Adrenal gland (tissue), 12 donors: Measurements from ENCODE around the gene EDA2R. TPM values are rescaled to one million over a fixed set of nuclear protein-coding genes. Genes with fewer than 3 reads are reported as not detected.

Source experiments
- DNase-seq, 7 donors: peaks; one replicate each; pipeline ENCODE4 v3.0.0-alpha.2; 2019 to 2020
- H3K27ac ChIP-seq, 5 donors: fragments of 200-600 bp; sonication (generic) in 4 of 5; 1 replicate in 3 of 5; 2 replicates in 2 of 5; pipeline versions ENCODE4 v1.5.1 to v1.8.0; 2016 to 2020; ENCODE audit warnings: mild to moderate bottlenecking in 1 of 5
- H3K27me3 ChIP-seq: fragments of 200-600 bp; 2 replicates; pipeline ENCODE4 v1.8.0; 2021
- H3K36me3 ChIP-seq, 2 donors: fragments of 200-600 bp; replicated peaks in 1 of 2; 1 replicate in 1 of 2; 2 replicates in 1 of 2; pipeline versions ENCODE4 v1.5.1 to v1.8.0; 2018 to 2022
- H3K4me1 ChIP-seq, 2 donors: fragments of 200-600 bp; replicated peaks in 1 of 2; 1 replicate in 1 of 2; 2 replicates in 1 of 2; pipeline versions ENCODE4 v1.5.1 to v1.8.0; 2018 to 2021
- H3K4me3 ChIP-seq, 4 donors: fragments of 200-600 bp; sonication (generic) in 3 of 4; one replicate each; pipeline ENCODE4 v1.5.1; 2016 to 2018
- H3K9me3 ChIP-seq, 3 donors: fragments of 200-600 bp; sonication (generic) in 1 of 3; replicated peaks in 1 of 3; 1 replicate in 2 of 3; 2 replicates in 1 of 3; pipeline versions ENCODE4 v1.5.1 to v1.8.0; 2016 to 2021
- CTCF ChIP-seq, 6 experiments: fragments of 450-650 bp in 4 of 6; fragments of 200-600 bp in 2 of 6; sonication (generic) in 1 of 6; IDR thresholded peaks; 1 replicate in 5 of 6; 2 replicates in 1 of 6; pipeline versions ENCODE4 v1.5.1 to v1.8.0; 2016 to 2021; ENCODE audit warnings: antibody characterized with exemption in 6 of 6, mild to moderate bottlenecking in 2 of 6, moderate library complexity in 1 of 6
- POLR2A ChIP-seq, 2 donors: fragments of 450-650 bp; IDR thresholded peaks; one replicate each; pipeline ENCODE4 v1.6.1; 2017; ENCODE audit warnings: antibody characterized with exemption in 2 of 2, mild to moderate bottlenecking in 2 of 2, moderate library complexity in 1 of 2
- WGBS, 4 donors: extraction: QIAGEN DNeasy Blood & Tissue Kit in 2 of 4; methylation state at CpG; one replicate each; pipeline versions ENCODE4 v1.1.5 to v1.1.7; 2013 to 2017; 5-methylcytosine and 5-hydroxymethylcytosine counted together
- intact Hi-C, 2 donors: fragments of 100-400 bp; cut with DNase I; formaldehyde crosslinking; loops; one replicate each; pipeline versions ENCODE4 v1.14.1 to v1.15.0; 2022 to 2023
- polyA plus RNA-seq, 3 donors: library from polyadenylated mRNA; stranded (reverse); fragments of 200-250 nt in 2 of 3; fragments of 350-450 nt in 1 of 3; fragmentation: Illumina TruSeq in 1 of 3; extraction: RNeasy Lipid Tissue Mini Kit (QIAGEN cat#74804) in 1 of 3; gene quantifications; one replicate each; pipeline ENCODE4 v1.2.3, GENCODE V29; 2013 to 2014
- total RNA-seq, 9 donors: library from RNA; depleted of rRNA in 4 of 9; stranded (reverse); fragments of >200 nt in 4 of 9; fragments of 120-200 nt in 1 of 9; fragmentation: NEBNext Ultra II Directional in 1 of 9; extraction: Animal tissue kit (Norgen Biotek cat#: 25700) in 1 of 9; gene quantifications; one replicate each; pipeline versions ENCODE4 v1.1.0 to v1.2.4, GENCODE V29; 2013 to 2023
- donor health status: healthy with polysubstance abuse.
- donor health status: Bipolar disorder and iron deficiency.
- donor health status: DM: yes; HTN: yes; CAD: no.
- donor health status: DM: no; HTN: no; CAD: no.
- donor health status: DM: no; HTN: no; CAD: no.
- donor health status: DM: yes; HTN: yes; CAD: no.

EDA2R gene
- total and polyA plus RNA-seq, 12 donors: 0.64 to 15.3 (median 3.8) TPM

GRCh38 chrX:66676990-66677389, 38.1 kb upstream of the EDA2R start:
- intact Hi-C loops: no loop called here
- no peak for DNase-seq
- Histone ChIP-seq H3K36me3 (no peaks in the 10 kb centered on the region), H3K9me3 (no peaks in the 10 kb centered on the region), H3K4me1 (no peaks in the 10 kb centered on the region), H3K27ac (no peak overlapping the region), H3K27me3 (peaks cover 7% of the 10 kb centered on the region), H3K4me3 (no peak overlapping the region)
- TF ChIP-seq POLR2A (IDR thresholded peaks at IDR 0.05) (no peak), CTCF (IDR thresholded peaks at IDR 0.05) (no peak)
- 7 to 50% (median 43%) methylated on average over 2 of the region's 2 CpGs for whole genome bisulfite sequencing, 4 donors

GRCh38 chrX:66676413-66676812, 37.5 kb upstream of the EDA2R start:
- H3K36me3 ChIP-seq: no peaks in the 10 kb centered on the region
- no peak for DNase-seq
- intact Hi-C loops: no loop called here
- no peak overlapping the region for H3K27ac ChIP-seq
- H3K4me3 ChIP-seq: no peak overlapping the region
- no peaks in the 10 kb centered on the region for H3K4me1 ChIP-seq
- TF ChIP-seq POLR2A (IDR thresholded peaks at IDR 0.05): no peak
- no peak for TF ChIP-seq CTCF (IDR thresholded peaks at IDR 0.05)
- H3K27me3 ChIP-seq: peaks cover 7% of the 10 kb centered on the region
- H3K9me3 ChIP-seq: peaks cover 0 to 4% (median 0%) of the 10 kb centered on the region in 3 donors
- 53 to 74% (median 62%) methylated on average over 1 of the region's 1 CpG for WGBS, 4 donors

- intact Hi-C loops: no loop called here
- no peak for DNase-seq
- TF ChIP-seq CTCF (IDR thresholded peaks at IDR 0.05) (no peak), POLR2A (IDR thresholded peaks at IDR 0.05) (no peak)
- peaks cover 7% of the 10 kb centered on the region for H3K27me3 ChIP-seq
- 21 to 85% (median 39%) methylated on average over 1 of the region's 1 CpG for WGBS, 4 donors
- H3K27ac ChIP-seq: no peak overlapping the region
- no peaks in the 10 kb centered on the region for H3K36me3 ChIP-seq
- peaks cover 0 to 9% (median 0%) of the 10 kb centered on the region in 3 donors for H3K9me3 ChIP-seq
- no peaks in the 10 kb centered on the region for H3K4me1 ChIP-seq
- no peak overlapping the region for H3K4me3 ChIP-seq
These were observed 36.7 kb upstream of the EDA2R start for GRCh38 chrX:66675541-66675940.

GRCh38 chrX:66674506-66674905, 35.6 kb upstream of the EDA2R start:
- H3K4me3 ChIP-seq: no peak overlapping the region
- no peaks in the 10 kb centered on the region for H3K4me1 ChIP-seq
- no peak for DNase-seq
- intact Hi-C loops: no loop called here
- H3K36me3 ChIP-seq: no peaks in the 10 kb centered on the region
- TF ChIP-seq POLR2A (IDR thresholded peaks at IDR 0.05): no peak
- TF ChIP-seq CTCF (IDR thresholded peaks at IDR 0.05): no peak
- peaks cover 0 to 9% (median 0%) of the 10 kb centered on the region in 3 donors for H3K9me3 ChIP-seq
- H3K27ac ChIP-seq: no peak overlapping the region
- WGBS, 4 donors: 55 to 79% (median 62%) methylated on average over 2 of the region's 2 CpGs
- H3K27me3 ChIP-seq: peaks cover 4% of the 10 kb centered on the region
